Measurements from ENCODE around the gene TPRG1. TPM values are rescaled to one million over a fixed set of nuclear protein-coding genes. Genes with fewer than 3 reads are reported as not detected.

The TPRG1 gene
- total and polyA plus RNA-seq, 2 of the 4 experiments (the other 2 are of a cell fraction), result 0.17 TPM; not detected in 1

GRCh38 chr3:189365609-189366564, 194.1 kb downstream of the TPRG1 start (continued):
- no peak for TF ChIP-seq MXI1 (IDR thresholded peaks at IDR 0.05; ENCODE audit: borderline replicate concordance, low read depth, low read length)

GRCh38 chr3:189368384-189368783, 196.6 kb downstream of the TPRG1 start:
- Histone ChIP-seq H4K20me1 (ENCODE audit: insufficient read depth, low read length) (no peaks in the 10 kb centered on the region), H3K27ac (ENCODE audit: insufficient read depth, low read length) (no peak overlapping the region), H2BK15ac (ENCODE audit: low read depth, low read length) (no peak overlapping the region), H2BK5ac (ENCODE audit: low read depth, low read length, poor library complexity, severe bottlenecking) (no peak overlapping the region), H4K8ac (ENCODE audit: low read depth in 2 of 2, low read length in 2 of 2) (no peak overlapping the region), H2BK20ac (ENCODE audit: low read depth, low read length) (no peak overlapping the region), H2AFZ (replicated peaks; ENCODE audit: low read length, poor library complexity) (no peak overlapping the region), H3K9me1 (ENCODE audit: insufficient read depth, low read length) (no peaks in the 10 kb centered on the region), H3K27me3 (ENCODE audit: control insufficient read depth, insufficient read depth, low read length) (no peaks in the 10 kb centered on the region), H3K9me3 (ENCODE audit: control insufficient read depth, insufficient read depth, low read length) (no peaks in the 10 kb centered on the region), H3K4me1 (ENCODE audit: control insufficient read depth, insufficient read depth, low read length) (no peaks in the 10 kb centered on the region), H3K56ac (ENCODE audit: extremely low read depth, insufficient read depth, low read length) (no peak overlapping the region), H3K9ac (ENCODE audit: low read depth, low read length) (no peak overlapping the region), H4K5ac (ENCODE audit: low read depth, low read length) (no peak overlapping the region), H3K4me2 (ENCODE audit: low read depth, low read length) (no peak overlapping the region), H3K23ac (ENCODE audit: low read depth, low read length) (no peak overlapping the region), H4K91ac (ENCODE audit: insufficient read depth, low read depth, low read length) (no peak overlapping the region), H3K79me1 (ENCODE audit: low read depth in 1 of 2, low read length in 2 of 2) (no peaks in the 10 kb centered on the region), H2BK120ac (ENCODE audit: low read depth, low read length) (no peak overlapping the region), H3K14ac (replicated peaks; ENCODE audit: low read depth, low read length) (no peak overlapping the region), H3K4ac (ENCODE audit: low read depth, low read length) (no peak overlapping the region), H3K4me3 (ENCODE audit: insufficient read depth, low read depth, low read length) (no peak overlapping the region), H2AK9ac (replicated peaks; ENCODE audit: low read depth, low read length, poor library complexity) (no peak overlapping the region), H2AK5ac (ENCODE audit: low read depth, low read length) (no peak overlapping the region), H3K18ac (ENCODE audit: low read depth, low read length) (no peak overlapping the region), H3K36me3 (ENCODE audit: control insufficient read depth, insufficient read depth, low read length) (no peaks in the 10 kb centered on the region)
- ATAC-seq (ENCODE audit: low read depth) (no peak), DNase-seq (no peak)
- in situ Hi-C loops (cut with MboI; ENCODE audit: low sequenced_read_pairs) (no loop called here), dilution Hi-C loops (cut with HindIII; ENCODE audit: low sequenced_read_pairs, unreplicated experiment) (no loop called here), intact Hi-C loops (cut with micrococcal nuclease) (no loop called here)
- no TSS peak for BruUV-seq (replicated peaks)
- CTCF ChIA-PET, result interaction anchor here (0.6 kb wide), 1 partner anchor 99 kb away, joined by 5 read pairs; no protein-coding TSS in a partner anchor
- POLR2A ChIA-PET (ENCODE audit: unreplicated experiment), result no interaction called here
- TF ChIP-seq SMC3 (IDR thresholded peaks at IDR 0.05; ENCODE audit: low read depth, low read length) (no peak), MAZ (IDR thresholded peaks at IDR 0.05; ENCODE audit: borderline replicate concordance, low read depth, low read length) (no peak), CTCF (conservative IDR thresholded peaks at IDR 0.05; ENCODE audit: low read depth, low read length) (no peak), POLR2A (IDR thresholded peaks at IDR 0.05; ENCODE audit: low read depth, low read length) (no peak), RAD21 (IDR thresholded peaks at IDR 0.05; ENCODE audit: low read length) (no peak)
- 72% methylated on average over 2 of the region's 4 CpGs; no CpG with 5 or more reads in 1 of the 2 experiments for WGBS, 2 experiments (ENCODE audit: extremely low coverage in 2 of 2, insufficient read length in 1 of 2)
